ENCODE measurements around the gene REXO1. TPM values are rescaled to one million over a fixed set of nuclear protein-coding genes. Genes with fewer than 3 reads are reported as not detected.

REXO1 gene
- total and polyA plus RNA-seq, 2 of the 8 experiments (the other 6 are each of a cell fraction or from before 2014, with no cell fraction given) = 42.4 to 44.3 TPM

- TF ChIP-seq TAF7 (optimal IDR thresholded peaks at IDR 0.05; ENCODE audit: borderline replicate concordance, low read depth, low read length) (peak; percentile 96), POLR2AphosphoS5 (IDR thresholded peaks at IDR 0.05; ENCODE audit: low read depth, low read length) (peak; percentile 74), RBBP5 (IDR thresholded peaks at IDR 0.05; ENCODE audit: borderline replicate concordance, low read depth, low read length) (0 out of 2 replicates have a peak, but pooled peaks have one; percentile 13), HDAC6 (IDR thresholded peaks at IDR 0.05; ENCODE audit: low read depth, low read length) (no peak), TAF1 (IDR thresholded peaks at IDR 0.05; ENCODE audit: low read depth, low read length) (peak; percentile 99), KDM4A (IDR thresholded peaks at IDR 0.05; ENCODE audit: low read depth, low read length, severe bottlenecking) (peak; percentile 37), SRF (IDR thresholded peaks at IDR 0.05; ENCODE audit: low read depth, low read length) (no peak), JUND (IDR thresholded peaks at IDR 0.05; ENCODE audit: low read length) (no peak; the same call in 1 of the 2 replicates), KDM5A (IDR thresholded peaks at IDR 0.05; ENCODE audit: low read length) (peak; percentile 70), ATF3 (IDR thresholded peaks at IDR 0.05; ENCODE audit: insufficient read depth, low read depth, low read length) (0 out of 2 replicates have a peak, but pooled peaks have one; percentile 1), POLR2A (IDR thresholded peaks at IDR 0.05; ENCODE audit: control extremely low read depth in 1 of 2, low read depth in 2 of 2, low read length in 2 of 2) (peak in 1 of 2 experiments; percentile 92; a peak in 2 of 3 replicates), EP300 (IDR thresholded peaks at IDR 0.05; ENCODE audit: borderline replicate concordance in 1 of 2, low read depth in 2 of 2, low read length in 2 of 2) (peak in 1 of 2 experiments; percentile 6; a peak in 1 of 3 replicates), SP1 (IDR thresholded peaks at IDR 0.05; ENCODE audit: low read depth, low read length) (0 out of 2 replicates have a peak, but pooled peaks have one; percentile 44), SP4 (IDR thresholded peaks at IDR 0.05; ENCODE audit: low read length) (peak; percentile 98), EGR1 (IDR thresholded peaks at IDR 0.05; ENCODE audit: borderline replicate concordance, low read depth, low read length) (peak; percentile 1; the same call in 1 of the 2 replicates), CTBP2 (IDR thresholded peaks at IDR 0.05; ENCODE audit: borderline replicate concordance, insufficient read depth, insufficient read length, low read length) (no peak), CTCF (IDR thresholded peaks at IDR 0.05; ENCODE audit: control extremely low read depth in 1 of 3, insufficient read depth in 1 of 3, low read depth in 1 of 3, low read length in 3 of 3) (peak; percentile 80 to 89 (median 84)), FOSL1 (IDR thresholded peaks at IDR 0.05; ENCODE audit: insufficient read depth, low read depth, low read length) (no peak)
These were observed at the start of gene REXO1 (continued) for GRCh38 chr19:1848399-1849131.

Data from H1 (cell line).